HepG2 (cell line): ENCODE measurements around the gene CCDC175. TPM values are rescaled to one million over a fixed set of nuclear protein-coding genes. Genes with fewer than 3 reads are reported as not detected.

Experiments
- DNMT1 ChIP-seq: sonication (generic); formaldehyde crosslinking; IDR thresholded peaks from 2 replicates; pipeline ENCODE4 v1.5.1; 2020; ENCODE audit warnings: mild to moderate bottlenecking, missing genetic modification reagents
- GPN1 ChIP-seq: sonication (generic); formaldehyde crosslinking; IDR thresholded peaks from 2 replicates; pipeline ENCODE4 v1.5.1; 2020; ENCODE audit warnings: missing genetic modification reagents, borderline replicate concordance
- HCFC1 ChIP-seq: fragments of 150-350 bp; IDR thresholded peaks from 2 replicates; pipeline ENCODE4 v1.6.1; 2014; ENCODE audit warnings: low read depth, low read length
- JDP2 ChIP-seq: sonication (generic); formaldehyde crosslinking; IDR thresholded peaks from 2 replicates; pipeline ENCODE4 v1.8.1; 2022; ENCODE audit warnings: missing genetic modification reagents, borderline replicate concordance
- MXD4 ChIP-seq: IDR thresholded peaks from 2 replicates; pipeline ENCODE4 v1.6.1; 2016; ENCODE audit warnings: mild to moderate bottlenecking, missing biosample characterization, missing genetic modification reagents
- RBAK ChIP-seq: sonication (generic); formaldehyde crosslinking; IDR thresholded peaks from 2 replicates; pipeline ENCODE4 v1.5.1; 2020; ENCODE audit warnings: mild to moderate bottlenecking, missing genetic modification reagents
- SRY ChIP-seq: sonication (generic); formaldehyde crosslinking; IDR thresholded peaks from 2 replicates; pipeline ENCODE4 v1.8.0; 2022; ENCODE audit warnings: mild to moderate bottlenecking, missing genetic modification reagents
- TMF1 ChIP-seq: sonication (generic); formaldehyde crosslinking; IDR thresholded peaks from 2 replicates; pipeline ENCODE4 v1.8.1; 2022; ENCODE audit warnings: low read depth, missing genetic modification reagents
- ZBTB42 ChIP-seq: sonication (generic); formaldehyde crosslinking; IDR thresholded peaks from 2 replicates; pipeline ENCODE4 v1.5.0; 2020; ENCODE audit warnings: mild to moderate bottlenecking, missing genetic modification reagents
- ZNF263 ChIP-seq: sonication (generic); formaldehyde crosslinking; IDR thresholded peaks from 2 replicates; pipeline ENCODE4 v1.4.0; 2020; ENCODE audit warnings: missing genetic modification reagents
- ZNF670 ChIP-seq: sonication (generic); formaldehyde crosslinking; IDR thresholded peaks from 2 replicates; pipeline ENCODE4 v1.8.0; 2022; ENCODE audit warnings: mild to moderate bottlenecking, missing genetic modification reagents, borderline replicate concordance
- ZNF75D ChIP-seq: sonication (generic); formaldehyde crosslinking; IDR thresholded peaks from 2 replicates; pipeline ENCODE4 v1.8.1; 2023; ENCODE audit warnings: missing genetic modification reagents, mild to moderate bottlenecking, borderline replicate concordance
- ZNF850 ChIP-seq: sonication (generic); formaldehyde crosslinking; conservative IDR thresholded peaks from 2 replicates; pipeline ENCODE4 v1.9.0; 2021; ENCODE audit warnings: mild to moderate bottlenecking, missing genetic modification reagents
- polyA plus RNA-seq, 8 experiments: library from polyadenylated mRNA; depleted of rRNA in 3 of 8; stranded (reverse) in 7 of 8; unstranded in 1 of 8; fragments of >200 nt; fragmentation: Illumina TruSeq in 4 of 8; extraction: Trizol in 4 of 8; gene quantifications; 2 replicates each; pipeline versions ENCODE4 v1.2.1 to v1.2.3, GENCODE V29; 2011 to 2016; ENCODE audit warnings: low read depth in 4 of 8, missing spikeins in 1 of 8, mixed read lengths in 1 of 8; ENCODE audit not compliant: insufficient read depth in 1 of 8
- total RNA-seq, 5 experiments: library from RNA; depleted of rRNA; stranded (reverse); fragments of >200 nt; fragmentation: Illumina TruSeq; extraction: Trizol; gene quantifications; 2 replicates each; pipeline ENCODE4 v1.2.3, GENCODE V29; 2016; ENCODE audit warnings: low read depth in 1 of 5
- TF ChIP-seq, protein P1 (sequence below): sonication (generic); formaldehyde crosslinking; IDR thresholded peaks from 2 replicates; pipeline ENCODE4 v1.5.1; 2020; ENCODE audit warnings: mild to moderate bottlenecking, missing genetic modification reagents, borderline replicate concordance
- TF ChIP-seq, protein P2 (sequence below): sonication (generic); formaldehyde crosslinking; IDR thresholded peaks from 2 replicates; pipeline ENCODE4 v1.5.1; 2020; ENCODE audit warnings: missing genetic modification reagents, mild to moderate bottlenecking, borderline replicate concordance
- TF ChIP-seq, protein P3 (sequence below), 2 experiments: sonication (generic) in 1 of 2; formaldehyde crosslinking in 1 of 2; IDR thresholded peaks; 2 replicates each; pipeline versions ENCODE4 v1.5.1 to v1.6.1; 2011 to 2020; ENCODE audit warnings: borderline replicate concordance in 1 of 2, low read depth in 1 of 2, low read length in 1 of 2, mild to moderate bottlenecking in 1 of 2, missing genetic modification reagents in 1 of 2, moderate library complexity in 1 of 2
- TF ChIP-seq, protein P4 (sequence below): IDR thresholded peaks from 2 replicates; pipeline ENCODE4 v1.6.1; 2016; ENCODE audit warnings: control low read depth

CCDC175 gene
- total and polyA plus RNA-seq, 2 of the 13 experiments (the other 11 are each of a cell fraction or from before 2014, with no cell fraction given), result not detected

DNA sequence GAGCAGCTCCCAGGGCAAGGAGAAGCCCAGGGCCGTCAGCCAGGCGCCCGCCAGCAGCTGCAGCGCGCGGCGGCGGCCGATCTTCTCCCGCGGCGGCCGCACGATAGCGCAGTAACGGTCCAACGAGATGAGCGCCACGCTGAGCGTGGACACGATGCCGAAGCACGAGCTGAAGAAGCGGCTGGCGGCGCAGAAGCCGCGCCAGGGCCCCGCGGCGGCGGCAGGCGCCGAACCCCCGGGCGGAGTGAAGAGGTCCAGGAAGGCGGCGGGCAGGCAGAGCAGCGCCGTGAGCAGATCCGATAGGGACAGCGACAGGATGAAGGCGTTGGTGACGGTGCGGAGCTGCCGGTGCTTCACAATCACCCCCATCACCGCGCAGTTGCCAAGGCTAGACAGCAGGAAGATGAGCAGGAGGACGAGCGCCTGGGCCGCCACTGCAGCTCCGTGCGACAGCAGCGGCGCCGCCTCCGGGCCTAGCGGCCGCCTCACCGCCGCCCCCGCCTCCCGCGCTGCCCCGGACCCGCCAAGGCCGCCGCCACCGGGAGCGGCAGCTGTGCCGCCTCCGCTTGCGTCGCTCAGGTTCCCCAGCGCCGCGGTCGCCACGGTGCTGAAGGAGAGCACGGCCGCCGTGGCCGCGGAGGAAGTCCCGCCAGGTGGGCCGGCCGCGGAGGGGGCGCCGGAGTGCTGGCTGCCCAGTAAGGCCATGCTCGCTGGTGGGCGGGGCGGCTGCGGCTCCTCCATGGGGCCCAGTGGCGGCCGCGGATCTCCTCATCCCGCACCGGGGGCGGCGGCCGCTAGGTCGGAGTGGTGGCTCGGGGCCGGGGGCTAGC lies 111.9 kb downstream of the CCDC175 start (continued):
- TF ChIP-seq ZNF75D (CRISPR knock-in tag), result no peak
- no peak for TF ChIP-seq MXD4 (CRISPR knock-in tag)
- TF ChIP-seq RBAK (CRISPR knock-in tag), result no peak
- TF ChIP-seq, protein P1, sequence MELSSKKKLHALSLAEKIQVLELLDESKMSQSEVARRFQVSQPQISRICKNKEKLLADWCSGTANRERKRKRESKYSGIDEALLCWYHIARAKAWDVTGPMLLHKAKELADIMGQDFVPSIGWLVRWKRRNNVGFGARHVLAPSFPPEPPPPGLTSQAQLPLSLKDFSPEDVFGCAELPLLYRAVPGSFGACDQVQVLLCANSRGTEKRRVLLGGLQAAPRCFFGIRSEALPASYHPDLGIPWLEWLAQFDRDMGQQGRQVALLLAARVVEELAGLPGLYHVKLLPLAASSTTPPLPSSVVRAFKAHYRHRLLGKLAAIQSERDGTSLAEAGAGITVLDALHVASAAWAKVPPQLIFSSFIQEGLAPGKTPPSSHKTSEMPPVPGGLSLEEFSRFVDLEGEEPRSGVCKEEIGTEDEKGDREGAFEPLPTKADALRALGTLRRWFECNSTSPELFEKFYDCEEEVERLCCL (CRISPR knock-in tag), result no peak
- TF ChIP-seq, protein P2, sequence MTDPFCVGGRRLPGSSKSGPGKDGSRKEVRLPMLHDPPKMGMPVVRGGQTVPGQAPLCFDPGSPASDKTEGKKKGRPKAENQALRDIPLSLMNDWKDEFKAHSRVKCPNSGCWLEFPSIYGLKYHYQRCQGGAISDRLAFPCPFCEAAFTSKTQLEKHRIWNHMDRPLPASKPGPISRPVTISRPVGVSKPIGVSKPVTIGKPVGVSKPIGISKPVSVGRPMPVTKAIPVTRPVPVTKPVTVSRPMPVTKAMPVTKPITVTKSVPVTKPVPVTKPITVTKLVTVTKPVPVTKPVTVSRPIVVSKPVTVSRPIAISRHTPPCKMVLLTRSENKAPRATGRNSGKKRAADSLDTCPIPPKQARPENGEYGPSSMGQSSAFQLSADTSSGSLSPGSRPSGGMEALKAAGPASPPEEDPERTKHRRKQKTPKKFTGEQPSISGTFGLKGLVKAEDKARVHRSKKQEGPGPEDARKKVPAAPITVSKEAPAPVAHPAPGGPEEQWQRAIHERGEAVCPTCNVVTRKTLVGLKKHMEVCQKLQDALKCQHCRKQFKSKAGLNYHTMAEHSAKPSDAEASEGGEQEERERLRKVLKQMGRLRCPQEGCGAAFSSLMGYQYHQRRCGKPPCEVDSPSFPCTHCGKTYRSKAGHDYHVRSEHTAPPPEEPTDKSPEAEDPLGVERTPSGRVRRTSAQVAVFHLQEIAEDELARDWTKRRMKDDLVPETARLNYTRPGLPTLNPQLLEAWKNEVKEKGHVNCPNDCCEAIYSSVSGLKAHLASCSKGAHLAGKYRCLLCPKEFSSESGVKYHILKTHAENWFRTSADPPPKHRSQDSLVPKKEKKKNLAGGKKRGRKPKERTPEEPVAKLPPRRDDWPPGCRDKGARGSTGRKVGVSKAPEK (CRISPR knock-in tag), result no peak
- no peak for TF ChIP-seq GPN1 (CRISPR knock-in tag)
- no peak for TF ChIP-seq ZNF263
- TF ChIP-seq, protein P3, sequence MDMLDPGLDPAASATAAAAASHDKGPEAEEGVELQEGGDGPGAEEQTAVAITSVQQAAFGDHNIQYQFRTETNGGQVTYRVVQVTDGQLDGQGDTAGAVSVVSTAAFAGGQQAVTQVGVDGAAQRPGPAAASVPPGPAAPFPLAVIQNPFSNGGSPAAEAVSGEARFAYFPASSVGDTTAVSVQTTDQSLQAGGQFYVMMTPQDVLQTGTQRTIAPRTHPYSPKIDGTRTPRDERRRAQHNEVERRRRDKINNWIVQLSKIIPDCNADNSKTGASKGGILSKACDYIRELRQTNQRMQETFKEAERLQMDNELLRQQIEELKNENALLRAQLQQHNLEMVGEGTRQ (IDR thresholded peaks at IDR 0.05; ENCODE audit: low read depth, low read length), result no peak
- TF ChIP-seq, protein P3 (CRISPR knock-in tag; IDR thresholded peaks at IDR 0.05; ENCODE audit: borderline replicate concordance), result no peak
- TF ChIP-seq DNMT1, result no peak
- no peak for TF ChIP-seq ZBTB42
- no peak for TF ChIP-seq ZNF670
- TF ChIP-seq, protein P4, sequence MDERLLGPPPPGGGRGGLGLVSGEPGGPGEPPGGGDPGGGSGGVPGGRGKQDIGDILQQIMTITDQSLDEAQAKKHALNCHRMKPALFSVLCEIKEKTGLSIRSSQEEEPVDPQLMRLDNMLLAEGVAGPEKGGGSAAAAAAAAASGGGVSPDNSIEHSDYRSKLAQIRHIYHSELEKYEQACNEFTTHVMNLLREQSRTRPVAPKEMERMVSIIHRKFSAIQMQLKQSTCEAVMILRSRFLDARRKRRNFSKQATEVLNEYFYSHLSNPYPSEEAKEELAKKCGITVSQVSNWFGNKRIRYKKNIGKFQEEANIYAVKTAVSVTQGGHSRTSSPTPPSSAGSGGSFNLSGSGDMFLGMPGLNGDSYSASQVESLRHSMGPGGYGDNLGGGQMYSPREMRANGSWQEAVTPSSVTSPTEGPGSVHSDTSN (CRISPR knock-in tag), result no peak
- TF ChIP-seq HCFC1, result no peak
- TF ChIP-seq TMF1, result peak; percentile 68; the same call in 1 of the 2 replicates
- no peak for TF ChIP-seq SRY (CRISPR knock-in tag)
- 0 out of 2 replicates have a peak, but pooled peaks have one; percentile 33 for TF ChIP-seq ZNF850 (CRISPR knock-in tag)
- peak; percentile 53; the same call in 1 of the 2 replicates for TF ChIP-seq JDP2
